T1000 (cell line): ENCODE results near the gene CTXN3.

Experiments
- DNase-seq: peaks from one replicate; lab custom pipeline; 2025; ENCODE audit warnings: mixed read lengths; lab: John Stamatoyannopoulos, UW

The CTXN3 gene

GRCh38 chr5:127649018-127649439, at the start of gene CTXN3:
Gene CTXN3 (plus strand): TSS chr5:127649082. CDS start chr5:127657522, 8,440 bp downstream.
- DNase-seq: no peak

- no peak for DNase-seq
Measured at GRCh38 chr5:127599320-127599719, 49.6 kb upstream of the CTXN3 start.

DNA sequence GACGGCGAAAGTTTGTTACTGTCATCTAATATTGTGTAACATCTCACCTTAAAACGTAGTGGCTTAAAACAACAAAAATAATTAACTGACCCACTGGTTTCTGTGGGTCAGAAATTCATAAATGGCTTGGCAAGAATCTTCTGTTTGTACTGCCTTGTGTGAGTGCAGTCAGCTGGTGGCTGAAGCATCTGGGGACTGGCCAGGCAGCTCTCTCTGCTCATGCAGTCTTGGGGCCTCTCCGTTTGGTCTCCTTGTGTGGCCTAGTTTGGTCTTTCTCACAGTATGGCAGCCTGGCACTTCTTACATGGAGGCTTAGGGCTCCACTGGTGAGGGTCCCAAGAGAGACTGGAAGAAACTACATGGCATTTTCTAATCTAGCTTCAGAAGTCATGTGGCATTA, 49.0 kb upstream of the CTXN3 start:
- DNase-seq: no peak

DNA sequence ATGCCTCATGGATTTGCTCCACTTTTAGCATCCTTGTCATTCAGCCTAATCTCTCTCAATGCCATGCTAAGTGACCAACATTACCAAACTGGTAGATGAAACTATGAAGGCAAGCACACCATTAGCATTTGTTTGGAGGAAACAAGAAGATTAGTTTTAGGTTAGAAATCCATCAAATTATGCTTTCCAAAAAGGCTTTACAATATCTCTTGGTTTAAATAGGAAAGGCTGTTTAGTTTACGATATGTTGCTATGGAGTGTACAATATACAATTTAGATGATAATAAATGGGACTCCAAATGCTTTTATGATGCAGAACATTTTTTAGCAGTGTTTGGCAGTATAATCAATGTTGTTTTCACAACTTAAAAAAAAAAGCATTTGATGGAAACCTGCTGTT, 47.8 kb upstream of the CTXN3 start:
- no peak for DNase-seq

GRCh38 chr5:127601601-127602000, 47.3 kb upstream of the CTXN3 start:
- DNase-seq: no peak

- DNase-seq: no peak
Measured at GRCh38 chr5:127602481-127602880, 46.4 kb upstream of the CTXN3 start.

GRCh38 chr5:127602896-127603844, 45.7 kb upstream of the CTXN3 start:
- DNase-seq: no peak

- DNase-seq: no peak
Measured at GRCh38 chr5:127608077-127608660, 40.7 kb upstream of the CTXN3 start.

DNA sequence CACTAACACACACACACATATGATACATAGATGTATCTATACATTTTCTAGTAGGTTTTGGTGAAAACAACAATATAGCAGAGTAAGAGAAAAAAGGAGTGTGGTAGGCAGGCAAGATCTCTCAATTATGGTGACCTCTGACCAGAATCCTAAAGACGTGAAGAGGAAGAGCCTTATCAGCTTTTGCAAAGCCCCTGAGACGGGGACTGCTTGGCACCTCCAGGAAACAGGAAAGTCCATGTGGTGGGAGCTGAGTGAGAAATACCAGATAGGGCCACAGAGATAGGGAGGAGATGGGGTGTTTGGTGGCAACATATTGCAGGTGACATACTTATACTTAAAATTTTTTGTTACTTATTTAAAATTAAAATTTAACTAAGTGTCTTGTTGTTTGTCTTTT, 39.9 kb upstream of the CTXN3 start:
- no peak for DNase-seq

GRCh38 chr5:127609957-127610356, 38.9 kb upstream of the CTXN3 start:
- DNase-seq: no peak

- no peak for DNase-seq
Measured at GRCh38 chr5:127612441-127613141, 36.3 kb upstream of the CTXN3 start.

DNA sequence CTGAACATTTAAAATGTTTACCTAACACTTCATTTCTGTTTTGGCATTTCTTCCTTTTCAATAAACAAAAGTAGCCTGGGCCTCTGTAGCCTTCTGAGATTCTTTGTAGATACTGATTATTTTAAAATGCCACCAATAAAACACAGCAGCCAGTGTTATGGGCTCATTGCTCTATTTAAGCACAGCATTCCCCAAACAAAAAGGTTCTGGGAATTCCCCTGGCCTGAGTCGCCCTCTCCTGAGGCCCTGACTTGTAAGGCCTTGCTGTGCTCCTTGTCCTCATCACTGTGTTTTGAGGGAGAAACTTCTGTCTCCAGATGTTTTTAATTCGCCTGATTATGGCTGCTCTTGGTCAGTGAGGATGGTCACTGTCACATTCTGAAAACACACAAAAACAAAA, 33.0 kb upstream of the CTXN3 start:
- DNase-seq: no peak

- no peak for DNase-seq
Measured at GRCh38 chr5:127619908-127620479, 28.9 kb upstream of the CTXN3 start.

DNA sequence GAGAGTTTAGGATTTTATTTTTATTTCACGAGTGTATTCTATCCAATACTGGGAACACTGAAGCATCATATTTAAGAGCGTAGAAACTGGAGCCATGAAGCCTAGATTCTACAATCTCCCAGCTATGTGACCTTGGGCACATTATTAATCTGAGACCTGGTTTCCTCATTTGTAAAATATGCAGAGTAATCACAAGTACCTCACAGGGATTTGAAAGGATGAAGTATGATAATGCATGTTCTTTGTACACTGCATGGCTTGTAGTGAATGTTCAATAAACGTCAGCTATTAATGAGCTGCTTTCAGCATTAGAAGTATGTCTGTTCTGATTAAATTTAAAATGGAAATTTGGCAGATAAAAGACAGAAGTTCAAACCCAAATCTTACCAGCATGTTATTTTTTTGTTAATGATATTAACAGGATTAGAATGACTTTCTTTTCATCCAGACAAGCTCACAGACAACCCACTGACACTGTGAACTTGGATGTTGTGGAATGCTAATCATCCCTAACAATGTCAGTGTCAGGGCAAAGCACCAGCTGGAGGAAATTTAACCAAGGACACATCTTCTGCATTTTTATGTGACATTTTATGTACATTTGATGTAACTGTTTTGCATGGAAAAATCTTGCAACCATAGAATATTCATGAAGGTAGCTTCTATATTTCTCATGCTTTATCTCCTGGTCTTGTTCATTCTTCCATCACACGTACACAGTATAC, 27.1 kb upstream of the CTXN3 start:
- no peak for DNase-seq

DNA sequence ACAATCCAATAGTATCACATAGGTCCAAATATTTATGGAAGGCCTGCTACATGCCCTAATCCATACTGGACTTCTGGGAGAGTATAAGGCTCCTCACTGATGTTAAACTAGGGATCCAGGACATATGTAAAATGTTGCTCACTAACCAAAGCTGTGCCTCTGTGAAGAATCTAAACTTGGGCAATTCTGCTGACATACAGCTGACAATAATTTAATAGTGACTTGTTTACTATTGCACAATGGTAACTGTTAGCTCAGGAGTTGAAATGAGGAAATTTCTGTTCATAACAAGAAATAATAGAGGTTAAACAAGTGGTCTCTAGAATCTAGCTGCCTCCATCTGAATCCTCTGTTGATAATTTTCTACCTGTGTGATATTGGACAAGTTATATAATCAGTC, 14.9 kb upstream of the CTXN3 start:
- DNase-seq: no peak

DNA sequence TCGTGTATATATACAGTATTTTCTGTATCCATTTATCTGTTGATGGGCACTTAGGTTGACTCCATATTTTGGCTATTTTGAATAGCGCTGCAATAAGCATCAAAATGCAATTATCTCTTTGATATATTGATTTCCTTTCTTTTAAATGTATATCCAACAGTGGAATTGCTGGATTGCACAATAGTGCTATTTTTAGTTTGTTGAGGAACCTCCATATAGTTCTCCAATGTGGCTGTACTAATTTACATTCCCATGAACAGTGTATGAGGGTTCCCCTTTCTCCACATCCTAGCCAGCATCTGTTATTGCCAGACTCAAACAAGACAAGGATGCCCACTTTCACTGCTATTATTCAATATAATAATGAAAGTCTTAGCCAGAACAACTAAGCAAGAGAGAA, 9.1 kb upstream of the CTXN3 start:
- DNase-seq: no peak

GRCh38 chr5:127642949-127643348, 5.9 kb upstream of the CTXN3 start:
- DNase-seq: no peak

GRCh38 chr5:127643607-127644006, 5.3 kb upstream of the CTXN3 start:
- no peak for DNase-seq

DNA sequence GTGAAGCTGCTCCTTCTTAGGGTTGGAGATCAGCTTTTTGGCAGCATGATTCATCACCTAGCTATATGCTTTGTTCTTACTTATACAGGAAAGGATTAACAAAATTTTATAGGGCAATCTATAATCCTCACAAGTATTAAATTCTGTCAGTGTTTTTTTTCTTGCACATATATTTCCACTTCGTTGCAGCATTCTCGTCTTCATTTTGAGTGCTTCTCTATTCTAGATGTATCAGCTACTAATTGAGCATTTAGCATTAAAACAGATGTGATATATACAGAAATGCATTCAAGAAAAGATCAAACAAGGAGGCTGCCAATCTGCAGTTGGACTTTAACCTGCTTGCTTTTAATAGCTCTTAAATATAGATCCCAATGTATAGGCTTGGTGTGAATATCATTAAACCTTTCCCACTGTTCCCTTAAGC, 3.6 kb upstream of the CTXN3 start:
- no peak for DNase-seq

DNA sequence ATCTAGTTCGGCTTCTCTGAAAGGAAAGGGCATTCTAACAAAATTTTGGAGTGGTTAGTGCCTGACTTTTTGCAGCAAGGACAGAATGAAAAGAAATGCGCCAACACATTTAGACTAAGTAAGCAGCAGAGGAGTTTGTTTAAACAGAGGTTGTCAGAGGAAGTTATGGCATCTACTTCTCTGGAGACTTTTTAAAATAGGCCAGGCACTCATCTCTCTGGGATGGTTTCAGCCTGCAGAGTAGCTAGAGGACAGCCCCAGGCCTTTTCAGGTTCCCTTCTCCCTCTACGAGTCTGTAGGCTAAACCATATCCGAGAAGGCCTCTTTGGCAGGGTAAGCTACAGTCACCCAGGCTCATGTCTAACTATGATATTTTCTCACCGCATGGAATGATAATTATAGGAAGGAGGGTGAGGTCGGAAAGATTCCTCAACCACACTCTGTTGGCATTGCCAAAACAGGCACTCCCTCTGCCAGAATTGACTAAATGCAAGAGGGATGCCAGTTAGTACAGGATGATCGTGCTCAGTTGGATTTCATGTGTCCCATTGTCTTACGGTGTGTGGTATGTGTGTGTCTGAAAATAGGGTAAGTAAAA, 1.4 kb upstream of the CTXN3 start:
- no peak for DNase-seq

DNA sequence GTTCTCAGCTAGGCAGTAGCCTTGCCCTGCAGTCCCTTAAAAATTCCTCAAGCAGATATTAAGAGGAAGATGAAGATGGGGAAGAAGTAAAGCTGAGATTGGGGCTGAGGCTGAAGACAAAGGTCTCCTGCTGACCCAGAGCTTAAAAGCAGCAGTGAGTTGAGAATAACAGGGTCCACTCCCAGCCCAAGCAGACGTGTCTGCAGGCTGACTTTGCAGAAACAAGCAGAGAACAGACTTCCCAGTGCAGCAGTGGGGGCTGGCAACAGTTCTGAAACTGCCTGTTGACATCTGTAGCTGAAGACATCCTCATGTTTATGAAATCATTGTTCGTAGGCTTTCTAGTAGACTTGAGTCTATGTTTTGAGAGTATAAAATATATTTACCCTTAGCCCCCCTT, 1.1 kb downstream of the CTXN3 start:
- no peak for DNase-seq
